ENCODE data around the gene MYCBPAP.
A peak's percentile ranks its signal among the peaks of the same experiment; 100 is the strongest.

MYCBPAP gene

GRCh38 chr17:50554201-50554600 is 46.0 kb downstream of the MYCBPAP start:
- no peak for DNase-seq

- no peak for DNase-seq
Observed at GRCh38 chr17:50556803-50557202, 48.6 kb downstream of the MYCBPAP start.

DNA sequence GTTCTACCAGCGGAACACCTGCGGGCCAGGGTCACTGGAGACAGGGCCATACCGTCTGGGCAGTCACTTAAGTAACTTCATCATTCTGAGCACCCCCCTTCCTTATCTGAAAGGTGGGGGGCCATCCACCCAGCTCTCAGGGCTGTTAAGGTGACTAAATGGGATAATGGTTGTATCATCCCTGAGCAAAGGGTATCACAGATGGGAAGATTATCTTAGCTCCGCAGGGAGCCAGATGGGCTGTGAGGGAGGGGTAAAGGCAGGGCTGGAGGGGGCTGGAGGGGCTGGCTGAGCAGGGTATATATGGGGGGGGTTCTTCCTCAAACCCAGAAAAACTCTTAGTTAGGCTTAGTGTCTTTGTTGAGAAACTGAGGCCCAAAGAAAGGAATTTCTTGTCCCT is 49.4 kb downstream of the MYCBPAP start:
- no peak for DNase-seq

DNA sequence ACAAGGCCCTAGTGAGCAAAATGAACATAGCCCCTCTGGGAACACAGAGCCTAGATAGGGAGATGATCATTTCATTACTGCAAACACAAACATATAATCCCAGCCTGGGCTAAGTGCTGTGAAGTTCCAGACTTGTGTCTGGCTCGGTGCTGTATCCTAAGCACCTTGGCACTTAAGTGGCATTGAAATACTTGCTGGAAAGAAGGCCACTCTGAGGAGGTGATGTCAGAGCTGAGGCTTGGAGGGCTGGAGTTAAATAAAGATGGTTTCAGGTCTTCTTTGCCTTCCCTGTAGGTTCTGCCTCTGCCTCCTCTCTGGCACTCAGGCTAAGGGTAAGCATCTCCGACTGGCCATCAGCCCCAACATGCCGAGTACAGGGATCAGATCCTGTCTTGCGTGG is 49.9 kb downstream of the MYCBPAP start:
- DNase-seq, result no peak

DNA sequence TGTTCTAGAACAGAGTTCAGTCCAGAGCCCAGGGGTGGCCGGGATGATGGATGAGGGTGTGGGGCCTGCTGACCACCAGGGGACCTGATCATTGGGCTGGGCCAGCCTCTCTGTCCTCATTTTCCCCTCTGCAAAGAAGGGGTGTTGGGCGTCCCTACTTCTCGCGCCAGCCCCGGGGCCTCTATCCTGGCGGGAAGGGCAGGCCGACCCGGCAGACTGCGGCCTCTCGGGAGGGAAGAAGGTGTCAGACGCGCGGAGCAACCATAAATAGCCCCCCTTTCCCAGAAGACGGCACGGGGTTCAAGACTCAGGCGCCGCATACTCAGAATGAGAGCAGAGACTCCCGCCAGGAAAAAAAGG is 50.3 kb downstream of the MYCBPAP start:
- DNase-seq, result no peak

DNA sequence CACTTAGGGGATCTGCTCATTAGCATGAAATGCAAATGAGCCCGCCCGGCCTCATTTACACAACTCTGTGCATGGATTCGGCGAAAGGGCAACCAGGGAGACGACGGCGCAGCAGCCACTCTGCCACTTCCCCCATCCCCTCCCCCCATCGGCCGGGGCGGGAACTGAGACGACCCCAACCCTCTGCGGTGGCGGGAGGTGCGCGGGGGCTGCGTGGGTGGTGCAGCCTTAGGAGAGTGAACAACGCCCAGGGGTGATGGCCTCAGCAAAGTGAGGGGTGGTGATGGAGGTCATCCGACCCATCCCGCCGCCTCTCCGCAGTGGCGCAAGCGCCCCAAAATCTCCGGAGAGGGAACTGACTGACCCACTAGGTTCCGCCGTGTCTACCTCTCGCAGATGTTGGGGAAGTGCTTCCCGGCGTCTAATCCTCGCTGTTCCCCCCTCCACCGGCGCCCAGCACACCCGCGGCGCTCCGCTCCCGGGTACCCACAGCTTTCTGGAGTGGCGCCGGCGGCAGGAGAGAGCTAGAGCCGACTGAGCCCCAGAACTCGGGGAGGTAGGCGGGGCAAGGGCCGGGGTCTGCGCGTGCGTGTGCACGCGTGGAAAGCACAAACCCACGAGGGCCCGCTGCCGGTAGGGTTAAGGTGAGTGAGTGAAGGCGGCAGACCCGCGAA is 50.8 kb downstream of the MYCBPAP start:
- no peak for DNase-seq

DNA sequence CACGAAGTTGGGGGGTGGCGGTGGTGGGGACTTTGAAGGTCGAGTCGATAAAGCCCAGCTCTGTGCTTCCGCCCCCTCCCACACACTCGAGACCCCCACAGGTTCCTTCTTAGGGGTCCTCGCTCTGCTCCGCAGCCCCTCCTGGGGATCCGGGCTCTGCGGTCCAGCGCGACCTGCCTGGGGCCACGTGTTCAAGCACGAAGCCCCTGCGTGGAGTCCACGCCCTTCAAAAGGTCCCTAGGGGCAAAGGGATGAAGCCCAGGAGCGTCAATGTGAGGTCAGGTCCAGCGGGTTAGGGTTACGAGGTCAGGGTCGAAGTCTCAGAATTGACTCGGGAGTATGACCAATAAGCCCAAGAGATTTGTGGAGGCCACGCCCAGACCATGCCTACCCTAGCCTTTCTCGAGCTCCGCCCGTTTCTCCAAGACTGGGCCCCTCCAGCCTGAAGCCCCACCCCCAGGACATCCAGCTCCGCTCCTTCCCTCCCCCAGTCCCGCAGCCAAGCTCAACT is 51.5 kb downstream of the MYCBPAP start:
- no peak for DNase-seq

GRCh38 chr17:50560185-50560824 is 52.1 kb downstream of the MYCBPAP start, which contains the start of gene CACNA1G:
TSS of gene CACNA1G (plus strand) at chr17:50560715. CDS start at chr17:50561460, 745 bp downstream.
- peak; percentile 82 for DNase-seq

DNA sequence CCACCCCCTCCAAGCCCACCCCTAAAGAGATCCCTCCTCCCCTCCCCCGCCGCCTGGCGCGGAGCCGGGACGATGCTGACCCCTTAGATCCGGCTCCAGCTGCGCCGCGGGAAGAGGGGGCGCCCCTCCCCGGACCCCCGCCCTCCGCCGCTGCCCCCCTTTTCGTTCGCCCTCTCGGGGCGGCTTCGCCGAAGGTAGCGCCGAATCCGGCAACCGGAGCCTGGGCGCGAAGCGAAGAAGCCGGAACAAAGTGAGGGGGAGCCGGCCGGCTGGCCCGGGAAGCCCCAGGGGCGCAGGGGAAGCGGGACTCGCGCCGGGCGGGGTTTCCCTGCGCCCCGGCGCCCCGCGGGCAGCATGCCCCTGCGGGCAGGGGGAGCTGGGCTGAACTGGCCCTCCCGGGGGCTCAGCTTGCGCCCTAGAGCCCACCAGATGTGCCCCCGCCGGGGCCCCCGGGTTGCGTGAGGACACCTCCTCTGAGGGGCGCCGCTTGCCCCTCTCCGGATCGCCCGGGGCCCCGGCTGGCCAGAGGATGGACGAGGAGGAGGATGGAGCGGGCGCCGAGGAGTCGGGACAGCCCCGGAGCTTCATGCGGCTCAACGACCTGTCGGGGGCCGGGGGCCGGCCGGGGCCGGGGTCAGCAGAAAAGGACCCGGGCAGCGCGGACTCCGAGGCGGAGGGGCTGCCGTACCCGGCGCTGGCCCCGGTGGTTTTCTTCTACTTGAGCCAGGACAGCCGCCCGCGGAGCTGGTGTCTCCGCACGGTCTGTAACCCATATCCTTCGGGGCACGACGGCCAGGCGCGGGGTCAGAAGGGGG is 52.9 kb downstream of the MYCBPAP start:
- DNase-seq, result no peak

GRCh38 chr17:50561746-50562141 is 53.5 kb downstream of the MYCBPAP start:
- no peak for DNase-seq

- DNase-seq, result peak; percentile 19
Observed at GRCh38 chr17:50562242-50563091, 54.2 kb downstream of the MYCBPAP start.

DNA sequence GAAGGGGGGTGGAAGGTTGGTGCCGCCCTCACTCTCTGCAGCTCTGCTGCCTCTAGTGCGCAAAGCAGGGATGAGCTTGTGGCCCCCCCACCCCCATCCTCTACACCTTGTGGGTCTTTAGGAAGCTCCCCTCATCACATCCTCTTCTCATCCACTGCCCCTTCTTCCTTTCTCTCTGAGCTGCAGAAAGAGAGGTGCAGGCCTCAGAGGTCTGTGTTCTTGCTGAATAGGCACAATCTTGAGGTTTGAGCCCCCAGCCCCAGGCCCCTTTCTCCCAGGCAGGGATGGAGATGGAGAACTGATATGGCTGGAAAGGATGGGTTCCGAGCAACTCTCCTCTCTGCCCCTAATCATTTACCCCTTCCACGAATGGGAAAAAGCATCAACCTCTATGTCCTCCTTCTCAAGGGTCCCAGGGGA is 54.9 kb downstream of the MYCBPAP start:
- no peak for DNase-seq

DNA sequence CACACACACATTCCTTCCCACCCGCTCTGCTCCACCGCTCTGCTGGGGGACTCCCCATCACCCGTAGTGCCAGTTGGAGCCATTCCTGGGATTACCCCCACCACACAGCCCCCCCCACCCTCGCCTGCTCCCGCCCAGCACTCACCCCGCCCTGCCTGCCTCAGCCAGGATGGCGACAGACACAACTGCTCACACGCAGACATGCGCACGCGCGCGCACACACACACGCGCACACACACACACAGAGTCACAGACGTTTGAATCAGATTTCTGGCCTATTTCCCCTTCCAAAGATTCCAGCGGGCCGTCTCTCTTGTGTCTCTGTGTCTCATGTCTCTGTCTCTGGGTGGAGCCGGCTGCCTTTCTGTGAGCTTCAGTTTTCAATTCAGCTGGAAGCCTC is 56.7 kb downstream of the MYCBPAP start:
- no peak for DNase-seq

DNA sequence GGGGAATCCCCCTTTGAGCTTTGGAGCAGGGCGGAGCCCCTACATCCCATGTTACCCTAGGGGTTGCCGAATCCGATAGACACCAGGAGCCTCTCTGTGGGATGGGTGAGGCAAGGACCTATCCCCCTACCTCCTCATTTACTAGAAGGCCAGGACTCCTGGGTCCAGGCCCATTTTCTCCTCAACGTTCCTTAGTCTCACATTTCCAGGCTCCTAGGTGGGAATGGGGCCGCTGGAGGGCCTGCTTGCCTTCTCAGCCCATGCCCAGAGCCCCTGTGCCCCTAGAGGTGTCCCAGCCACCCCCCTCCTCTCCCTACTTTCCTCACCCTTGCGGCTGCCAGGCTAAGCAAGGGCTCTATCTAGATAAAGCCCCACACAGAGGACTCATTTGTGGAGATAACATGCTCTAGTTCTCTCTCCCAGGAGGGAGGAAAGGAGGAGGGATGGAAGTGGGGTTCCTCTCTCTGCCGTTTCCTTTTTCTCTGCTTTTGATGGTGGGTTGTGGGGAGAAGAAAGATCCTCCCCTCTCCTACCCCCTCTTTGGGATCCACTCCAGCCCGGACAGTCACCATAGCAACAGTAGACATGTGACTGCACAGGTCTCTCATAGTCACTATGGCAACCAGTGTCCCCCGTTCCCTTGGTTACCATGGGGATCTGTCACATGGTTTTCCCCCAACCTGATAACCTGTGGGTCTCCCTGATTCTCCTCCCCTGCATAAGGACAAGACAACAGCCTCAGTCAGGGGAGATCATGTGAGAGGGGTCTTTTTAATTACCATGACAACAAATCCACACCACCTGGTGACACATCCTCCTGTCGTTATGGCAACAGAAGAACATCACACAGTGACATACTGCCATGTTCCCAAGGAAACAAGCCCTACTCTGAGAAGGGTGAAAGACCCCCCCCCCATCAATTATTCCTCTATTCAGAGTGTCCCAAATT is 57.4 kb downstream of the MYCBPAP start:
- no peak for DNase-seq

GRCh38 chr17:50566886-50567285 is 58.6 kb downstream of the MYCBPAP start:
- DNase-seq, result no peak

DNA sequence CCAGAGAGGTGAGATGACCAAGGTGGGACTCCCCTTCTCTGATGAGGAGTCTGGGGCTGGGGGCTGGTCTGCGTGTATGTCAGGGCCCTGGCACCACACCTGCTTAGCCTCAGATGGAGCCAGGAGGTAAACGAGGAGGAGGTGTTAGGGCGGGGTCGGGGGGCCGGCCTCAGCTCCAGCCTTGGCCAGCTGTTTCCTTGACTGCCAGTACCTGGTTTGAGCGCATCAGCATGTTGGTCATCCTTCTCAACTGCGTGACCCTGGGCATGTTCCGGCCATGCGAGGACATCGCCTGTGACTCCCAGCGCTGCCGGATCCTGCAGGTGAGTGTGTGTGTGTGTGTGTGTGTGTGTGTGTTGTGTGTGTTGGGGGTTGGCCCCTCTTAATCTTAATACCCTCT is 60.4 kb downstream of the MYCBPAP start:
- no peak for DNase-seq

GRCh38 chr17:50569592-50569991 is 61.4 kb downstream of the MYCBPAP start:
- DNase-seq, result no peak

GRCh38 chr17:50570032-50570431 is 61.8 kb downstream of the MYCBPAP start:
- DNase-seq, result no peak

DNA sequence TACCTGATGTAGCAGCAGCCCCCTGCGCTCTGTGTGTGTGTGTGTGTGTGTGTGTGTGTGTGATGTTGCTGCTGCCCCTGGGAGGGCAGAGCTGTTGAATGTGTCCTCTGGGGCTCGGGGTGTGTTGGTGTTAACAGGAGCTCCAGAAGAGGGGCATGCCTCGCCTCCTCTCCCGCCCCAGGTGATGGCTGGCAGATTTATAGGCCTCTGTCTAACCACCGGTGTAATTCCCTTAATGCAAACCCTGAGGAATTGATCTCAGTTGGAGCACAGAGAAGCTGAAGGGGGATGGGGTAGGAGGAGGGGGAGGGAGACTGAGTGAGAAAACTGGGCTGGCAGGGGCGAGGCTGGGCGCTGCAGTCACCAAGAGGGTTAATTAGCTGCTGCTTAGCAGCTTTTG is 62.3 kb downstream of the MYCBPAP start:
- no peak for DNase-seq

GRCh38 chr17:50571681-50572080 is 63.4 kb downstream of the MYCBPAP start:
- no peak for DNase-seq

DNA sequence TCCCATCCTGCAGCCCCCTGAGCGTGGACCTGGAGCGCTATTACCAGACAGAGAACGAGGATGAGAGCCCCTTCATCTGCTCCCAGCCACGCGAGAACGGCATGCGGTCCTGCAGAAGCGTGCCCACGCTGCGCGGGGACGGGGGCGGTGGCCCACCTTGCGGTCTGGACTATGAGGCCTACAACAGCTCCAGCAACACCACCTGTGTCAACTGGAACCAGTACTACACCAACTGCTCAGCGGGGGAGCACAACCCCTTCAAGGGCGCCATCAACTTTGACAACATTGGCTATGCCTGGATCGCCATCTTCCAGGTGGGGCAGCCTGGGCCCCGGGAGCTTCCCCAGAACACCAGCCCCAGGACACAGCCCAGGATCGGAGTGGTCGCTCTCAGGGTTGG is 64.3 kb downstream of the MYCBPAP start:
- DNase-seq, result no peak
